Measurements from ENCODE around the gene CCR6.
"Not testable (repeated sequence)": the region's sequence is repeated elsewhere in the genome, so short reads cannot be mapped to it uniquely, and the experiment has no call there.

CCR6 gene

DNA sequence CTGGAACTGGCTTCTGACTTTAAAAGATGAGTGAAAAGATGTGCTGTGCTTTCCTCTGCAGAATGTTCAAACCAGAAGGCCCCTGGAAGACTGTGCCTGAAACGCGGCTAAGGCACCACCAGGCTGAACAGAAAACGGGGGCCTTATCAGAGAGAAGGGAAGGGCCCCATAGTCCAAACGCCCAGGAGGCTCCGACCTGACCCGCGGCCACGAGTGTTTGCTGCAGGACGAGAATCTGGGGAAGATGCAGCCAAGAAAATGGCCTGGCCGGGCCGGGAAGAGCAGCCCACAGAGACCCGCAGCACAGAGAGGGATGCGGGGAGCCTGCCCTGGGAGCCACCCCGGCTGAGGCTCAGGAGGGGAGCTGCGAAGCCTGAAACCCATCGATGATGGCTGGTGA lies 45.4 kb downstream of the CCR6 start:
- DNase-seq (ENCODE audit: low read depth, low spot score) = not testable (repeated sequence)

DNA sequence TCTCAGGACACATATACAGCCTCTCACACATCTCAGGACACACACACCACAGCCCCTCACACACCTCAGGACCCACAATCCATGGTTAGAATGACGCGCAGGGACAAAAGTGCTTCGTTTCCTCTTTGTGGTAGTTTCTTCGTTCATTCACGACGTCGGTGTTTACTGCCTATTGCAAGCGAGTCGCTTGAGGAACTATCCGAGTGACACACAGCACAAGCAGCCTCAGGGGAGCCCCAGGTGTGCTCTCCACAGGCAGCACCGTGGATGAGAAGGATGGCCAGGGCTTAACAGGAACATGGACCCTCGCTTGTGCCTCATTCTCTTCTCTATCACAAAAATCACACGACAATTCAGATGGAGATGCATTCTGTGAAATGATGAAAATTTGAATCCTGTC lies 47.0 kb downstream of the CCR6 start:
- DNase-seq (ENCODE audit: low read depth, low spot score) = not testable (repeated sequence)

DNA sequence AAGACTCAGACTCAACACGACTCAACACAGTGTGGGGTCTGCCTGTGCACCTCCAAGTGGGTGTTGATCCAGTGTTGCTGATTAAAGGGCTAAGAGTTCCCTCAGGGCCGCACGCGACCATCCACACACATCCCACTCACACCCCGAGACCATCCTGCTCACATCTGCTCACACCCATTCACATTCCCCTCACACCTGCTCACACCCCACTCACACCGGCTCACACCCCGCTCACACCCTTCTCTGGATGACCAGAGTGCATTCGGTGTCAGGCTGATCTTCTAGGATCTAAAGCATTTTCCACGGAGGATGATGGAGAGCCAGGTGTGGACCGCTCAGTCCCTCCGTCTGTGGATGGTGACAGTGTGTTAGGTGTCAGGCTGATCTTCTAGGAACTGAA lies 48.4 kb downstream of the CCR6 start:
- not testable (repeated sequence) for DNase-seq (ENCODE audit: low read depth, low spot score)

DNA sequence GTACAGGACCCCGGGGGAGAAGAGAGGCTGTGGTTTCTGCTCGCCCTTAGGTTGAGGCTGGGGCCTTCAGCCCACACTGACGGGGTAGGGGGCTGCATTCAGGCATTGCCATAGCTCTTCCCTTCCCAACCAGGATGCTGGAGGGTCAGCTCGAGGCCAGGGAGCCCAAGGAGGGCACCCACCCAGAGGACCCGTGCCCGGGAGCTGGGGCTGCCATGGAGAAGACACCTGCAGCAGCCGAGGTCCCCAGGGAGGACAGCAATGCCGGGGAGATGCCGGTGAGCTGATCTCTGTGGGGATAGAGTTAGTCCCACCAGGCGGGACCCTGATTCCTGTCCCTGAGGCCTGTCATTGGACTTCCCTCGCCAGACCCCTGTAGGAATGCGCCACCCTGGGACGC lies 49.1 kb downstream of the CCR6 start:
- DNase-seq (ENCODE audit: low read depth, low spot score) = not testable (repeated sequence)

DNA sequence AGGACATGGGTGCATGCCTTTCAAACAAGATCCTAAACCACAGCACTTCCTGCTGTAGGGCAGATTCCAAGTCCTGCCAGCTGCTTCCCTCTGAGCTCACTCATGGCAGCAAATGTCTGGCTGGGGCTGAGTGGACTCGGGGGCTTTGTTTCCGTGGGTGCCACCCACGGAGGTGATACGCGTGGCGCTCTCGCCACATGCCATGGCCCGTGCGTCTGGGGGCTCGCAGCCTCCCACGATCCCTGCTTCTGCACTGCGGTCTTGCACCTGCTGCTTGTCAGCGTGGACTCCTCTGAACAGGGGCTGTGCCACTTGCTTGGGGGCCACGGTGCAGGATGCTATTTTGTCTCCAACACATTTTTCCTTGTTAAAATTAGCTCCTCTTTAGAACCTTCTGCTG lies 54.4 kb downstream of the CCR6 start:
- DNase-seq (ENCODE audit: low read depth, low spot score) = not testable (repeated sequence)

DNA sequence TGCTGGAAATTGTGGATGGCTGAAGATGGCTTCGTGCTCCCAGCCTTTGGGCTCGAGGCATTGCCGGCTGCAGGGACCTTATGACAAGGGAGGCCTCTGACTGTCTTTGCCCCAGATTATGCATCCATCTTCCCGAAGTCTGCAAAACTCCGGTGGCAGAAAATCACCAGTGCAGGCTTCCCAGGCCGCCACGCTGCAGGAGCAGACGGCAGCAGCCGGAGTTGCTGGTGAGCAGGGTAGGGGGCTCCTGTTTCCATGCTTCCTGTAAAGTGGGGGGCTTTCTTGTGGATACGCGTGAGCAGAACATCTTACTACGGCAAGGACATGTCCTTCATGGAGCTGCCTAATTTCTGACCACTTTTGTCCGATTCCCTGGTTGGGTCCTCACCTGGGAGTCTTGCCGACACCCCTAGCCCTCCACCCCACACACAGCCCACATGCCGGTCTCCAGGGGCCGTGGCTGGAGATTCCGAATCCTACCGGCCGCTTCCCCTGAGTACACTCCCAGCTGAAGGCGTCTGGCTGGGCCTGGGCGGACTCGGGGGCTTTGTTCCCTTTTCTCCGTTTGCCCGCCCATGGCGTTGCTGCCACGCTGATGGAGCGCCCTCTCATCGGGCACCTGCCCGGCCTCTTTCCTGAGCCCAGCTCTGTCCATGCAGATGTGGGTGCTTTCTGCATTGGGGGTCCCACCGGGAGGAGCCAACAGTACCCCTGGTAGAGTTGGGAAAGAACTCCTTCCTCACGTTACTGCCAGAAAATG lies 56.2 kb downstream of the CCR6 start:
- not testable (repeated sequence) for DNase-seq (ENCODE audit: low read depth, low spot score)

DNA sequence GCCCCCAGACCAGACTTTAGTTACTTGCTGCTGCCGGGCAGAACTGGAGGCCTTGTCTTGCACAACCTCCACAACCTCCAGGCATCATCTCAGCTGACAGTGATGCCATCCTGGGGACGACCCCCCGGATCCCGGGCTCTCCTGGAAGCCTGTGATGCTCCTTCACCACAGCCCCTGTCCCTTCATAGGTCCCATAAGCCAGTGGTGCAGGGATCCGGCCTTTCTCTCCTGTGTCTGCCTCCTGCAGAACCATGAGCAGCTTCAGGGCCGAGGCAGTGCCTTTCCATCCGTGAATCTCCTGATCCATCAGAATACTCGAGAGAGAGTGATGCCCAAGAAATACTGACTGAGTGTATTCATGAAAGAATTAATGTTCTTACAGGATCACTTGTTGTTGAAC lies 57.2 kb downstream of the CCR6 start:
- DNase-seq (ENCODE audit: low read depth, low spot score) = not testable (repeated sequence)

DNA sequence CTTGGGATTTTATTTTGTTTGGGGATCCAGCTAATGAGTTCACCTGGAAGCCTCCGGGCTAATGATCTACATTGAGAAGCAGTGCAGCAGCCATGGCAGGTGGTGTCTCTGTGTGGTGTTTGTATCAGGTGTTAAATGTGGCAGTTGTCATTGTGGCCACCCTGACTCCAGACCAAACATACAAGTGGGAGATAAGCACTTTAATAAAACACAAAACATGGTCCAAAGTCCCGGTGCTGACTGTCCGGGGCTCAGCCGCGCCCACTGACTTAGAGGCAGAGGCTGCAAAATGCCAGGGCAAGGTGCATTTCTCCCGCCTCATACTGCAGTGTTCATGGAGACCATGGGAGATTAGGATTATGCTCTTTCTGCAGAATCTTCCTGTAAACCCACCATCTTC lies 58.5 kb downstream of the CCR6 start:
- not testable (repeated sequence) for DNase-seq (ENCODE audit: low read depth, low spot score)

DNA sequence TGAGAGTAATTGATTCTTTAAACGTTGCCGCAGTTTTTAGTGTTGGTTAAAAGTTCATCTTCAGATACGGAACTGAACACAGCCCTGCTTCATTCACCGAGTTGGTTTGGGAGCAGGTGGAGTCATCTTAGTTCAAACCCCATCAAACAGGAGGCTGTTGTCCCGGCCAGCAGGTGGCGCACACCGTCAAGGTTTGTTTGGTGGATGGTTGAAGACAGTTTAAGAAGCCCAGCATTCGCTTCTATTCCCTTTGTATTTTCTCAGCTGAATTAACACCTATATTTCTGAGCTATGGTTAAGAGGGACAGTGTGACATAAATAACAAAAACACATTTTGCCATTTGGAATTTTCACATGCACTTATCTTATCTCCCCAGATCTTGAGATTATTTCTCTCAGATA lies 60.0 kb downstream of the CCR6 start:
- not testable (repeated sequence) for DNase-seq (ENCODE audit: low read depth, low spot score)

DNA sequence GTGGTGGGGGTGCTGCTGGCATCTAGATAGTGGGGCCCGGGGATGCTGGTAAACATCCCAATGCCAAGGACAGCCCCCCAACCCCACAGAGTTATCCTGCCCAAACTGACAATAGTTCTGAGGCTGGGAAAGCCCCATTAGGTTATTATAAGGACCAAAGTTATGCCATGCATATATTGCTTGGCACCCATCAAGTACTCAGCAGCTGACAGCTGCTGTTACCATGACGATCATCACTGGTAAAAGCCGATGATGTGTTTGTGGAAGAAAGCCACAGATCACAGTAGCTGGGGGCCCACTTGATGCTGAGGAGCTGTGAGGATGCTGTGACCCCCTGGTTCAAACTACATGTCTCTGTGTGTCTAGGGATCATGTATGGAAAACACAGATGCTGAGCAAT lies 62.2 kb downstream of the CCR6 start:
- DNase-seq (ENCODE audit: low read depth, low spot score) = not testable (repeated sequence)

DNA sequence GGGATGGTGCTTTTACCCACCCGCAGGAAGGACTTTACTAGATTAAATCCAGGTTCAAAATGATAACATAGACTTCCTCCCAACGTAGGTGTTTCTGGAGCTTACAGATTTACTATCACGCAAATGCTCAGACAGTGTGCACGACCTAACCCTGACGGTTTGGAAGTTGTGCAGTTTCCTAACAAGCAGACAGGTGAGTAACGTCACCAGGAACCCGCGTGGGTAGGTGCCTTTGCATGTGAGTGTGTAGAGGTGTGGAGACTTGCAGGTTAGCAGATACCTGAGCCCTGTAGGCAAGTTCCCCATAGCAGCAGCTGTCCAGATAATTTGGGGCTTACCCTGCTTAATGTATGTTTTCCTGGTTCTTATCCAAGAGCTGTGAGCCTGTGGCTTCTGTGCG lies 64.4 kb downstream of the CCR6 start:
- DNase-seq (ENCODE audit: low read depth, low spot score) = not testable (repeated sequence)
